Duodenal mucosa (tissue), 2 donors: ENCODE results near the gene NCOA6.

Source experiments
- H3K27ac ChIP-seq: one replicate; pipeline ENCODE4 v1.7.0; 2013; ENCODE audit warnings: low read depth, low read length
- H3K27me3 ChIP-seq, 2 donors: one replicate each; pipeline ENCODE4 v1.7.0; 2013; ENCODE audit warnings: low read length in 2 of 2, control low read depth in 1 of 2; ENCODE audit not compliant: insufficient read depth in 2 of 2, control insufficient read depth in 1 of 2
- H3K36me3 ChIP-seq, 2 donors: one replicate each; pipeline ENCODE4 v1.7.0; 2013; ENCODE audit warnings: low read length in 2 of 2, control low read depth in 1 of 2; ENCODE audit not compliant: insufficient read depth in 2 of 2, control insufficient read depth in 1 of 2
- H3K4me1 ChIP-seq, 2 donors: one replicate each; pipeline ENCODE4 v1.7.0; 2013; ENCODE audit warnings: low read length in 2 of 2, control low read depth in 1 of 2; ENCODE audit not compliant: insufficient read depth in 2 of 2, control insufficient read depth in 1 of 2
- H3K4me3 ChIP-seq, 2 donors: one replicate each; pipeline ENCODE4 v1.7.0; 2013; ENCODE audit warnings: low read length in 2 of 2, low read depth in 1 of 2
- H3K9ac ChIP-seq, 2 donors: one replicate each; pipeline ENCODE4 v1.7.0; 2013; ENCODE audit warnings: low read length in 2 of 2, low read depth in 1 of 2
- H3K9me3 ChIP-seq, 2 donors: one replicate each; pipeline ENCODE4 v1.7.0; 2013; ENCODE audit warnings: low read length in 2 of 2, control low read depth in 1 of 2; ENCODE audit not compliant: control insufficient read depth in 1 of 2

NCOA6 gene

GRCh38 chr20:34861386-34862084 lies 36.1 kb upstream of the NCOA6 start:
- Histone ChIP-seq H3K4me3 (no peak overlapping the region), H3K4me1 (peaks cover 13% of the 10 kb centered on the region in 2 donors), H3K27me3 (no peaks in the 10 kb centered on the region), H3K9ac (no peak overlapping the region), H3K9me3 (no peaks in the 10 kb centered on the region), H3K36me3 (peaks cover 0 to 6% of the 10 kb centered on the region in 2 donors), H3K27ac (no peak overlapping the region)

- H3K36me3 ChIP-seq, result peaks cover 0 to 7% of the 10 kb centered on the region in 2 donors
- no peak overlapping the region for H3K4me3 ChIP-seq
- no peaks in the 10 kb centered on the region for H3K9me3 ChIP-seq
Observed at GRCh38 chr20:34859826-34860545, 34.5 kb upstream of the NCOA6 start.

GRCh38 chr20:34859367-34859766 lies 33.9 kb upstream of the NCOA6 start:
- Histone ChIP-seq H3K27ac (no peak overlapping the region), H3K36me3 (peaks cover under 1 to 13% of the 10 kb centered on the region in 2 donors), H3K4me3 (no peak overlapping the region), H3K4me1 (peaks cover 13% of the 10 kb centered on the region in 2 donors), H3K9me3 (no peaks in the 10 kb centered on the region), H3K27me3 (no peaks in the 10 kb centered on the region), H3K9ac (no peak overlapping the region)

More at GRCh38 chr20:34859826-34860545, 34.5 kb upstream of the NCOA6 start:
- Histone ChIP-seq H3K27ac (no peak overlapping the region), H3K27me3 (no peaks in the 10 kb centered on the region), H3K4me1 (peaks cover 13% of the 10 kb centered on the region in 2 donors), H3K9ac (no peak overlapping the region)

GRCh38 chr20:34852298-34852697 lies 26.8 kb upstream of the NCOA6 start:
- no peaks in the 10 kb centered on the region for H3K27me3 ChIP-seq
- H3K36me3 ChIP-seq, result peaks cover 4 to 40% of the 10 kb centered on the region in 2 donors
- no peaks in the 10 kb centered on the region for H3K9me3 ChIP-seq

GRCh38 chr20:34850969-34851368 lies 25.5 kb upstream of the NCOA6 start:
- H3K4me1 ChIP-seq, result no peaks in the 10 kb centered on the region
- H3K36me3 ChIP-seq, result peaks cover 4 to 40% of the 10 kb centered on the region in 2 donors
- H3K27ac ChIP-seq, result no peak overlapping the region
- no peak overlapping the region for H3K9ac ChIP-seq
- no peaks in the 10 kb centered on the region for H3K9me3 ChIP-seq
- H3K27me3 ChIP-seq, result no peaks in the 10 kb centered on the region
- H3K4me3 ChIP-seq, result no peak overlapping the region

More at GRCh38 chr20:34852298-34852697, 26.8 kb upstream of the NCOA6 start:
- no peaks in the 10 kb centered on the region for H3K4me1 ChIP-seq
- H3K4me3 ChIP-seq, result no peak overlapping the region
- no peak overlapping the region for H3K27ac ChIP-seq
- H3K9ac ChIP-seq, result no peak overlapping the region

- Histone ChIP-seq H3K36me3 (peaks cover 4 to 41% of the 10 kb centered on the region in 2 donors), H3K27ac (no peak overlapping the region), H3K4me3 (no peak overlapping the region), H3K9ac (no peak overlapping the region), H3K27me3 (no peaks in the 10 kb centered on the region), H3K4me1 (no peaks in the 10 kb centered on the region), H3K9me3 (no peaks in the 10 kb centered on the region)
Observed at GRCh38 chr20:34849778-34850177, 24.3 kb upstream of the NCOA6 start.

DNA sequence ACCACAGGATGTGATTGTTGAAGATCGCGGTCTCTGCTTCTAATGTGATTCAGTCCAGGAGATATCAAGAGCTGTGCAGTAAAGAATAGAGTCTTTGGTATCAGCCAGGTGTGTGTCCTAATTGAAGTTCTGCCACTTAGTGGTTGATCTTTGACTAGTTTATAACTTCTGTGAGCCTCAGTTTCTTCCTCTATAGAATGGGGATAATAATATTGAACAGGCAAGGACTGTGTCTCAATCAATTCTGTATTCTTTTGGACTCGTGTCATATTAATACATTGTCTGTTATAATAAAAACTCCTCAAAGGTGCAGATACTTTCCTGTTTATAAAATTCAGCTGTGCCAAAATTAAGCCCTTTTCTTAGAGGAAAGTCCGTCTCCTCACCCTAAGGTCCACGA lies 23.1 kb upstream of the NCOA6 start:
- Histone ChIP-seq H3K27ac (no peak overlapping the region), H3K36me3 (peaks cover 0 to 35% of the 10 kb centered on the region in 2 donors), H3K9me3 (no peaks in the 10 kb centered on the region)

GRCh38 chr20:34843421-34843820 lies 18.0 kb upstream of the NCOA6 start:
- no peaks in the 10 kb centered on the region for H3K27me3 ChIP-seq
- peaks cover 0 to 8% of the 10 kb centered on the region in 2 donors for H3K36me3 ChIP-seq
- H3K4me1 ChIP-seq, result no peaks in the 10 kb centered on the region
- no peak overlapping the region for H3K4me3 ChIP-seq
- H3K27ac ChIP-seq, result no peak overlapping the region
- H3K9me3 ChIP-seq, result no peaks in the 10 kb centered on the region
- no peak overlapping the region for H3K9ac ChIP-seq

More for the DNA sequence above, 23.1 kb upstream of the NCOA6 start:
- no peaks in the 10 kb centered on the region for H3K4me1 ChIP-seq
- H3K27me3 ChIP-seq, result no peaks in the 10 kb centered on the region
- no peak overlapping the region for H3K4me3 ChIP-seq
- H3K9ac ChIP-seq, result no peak overlapping the region

DNA sequence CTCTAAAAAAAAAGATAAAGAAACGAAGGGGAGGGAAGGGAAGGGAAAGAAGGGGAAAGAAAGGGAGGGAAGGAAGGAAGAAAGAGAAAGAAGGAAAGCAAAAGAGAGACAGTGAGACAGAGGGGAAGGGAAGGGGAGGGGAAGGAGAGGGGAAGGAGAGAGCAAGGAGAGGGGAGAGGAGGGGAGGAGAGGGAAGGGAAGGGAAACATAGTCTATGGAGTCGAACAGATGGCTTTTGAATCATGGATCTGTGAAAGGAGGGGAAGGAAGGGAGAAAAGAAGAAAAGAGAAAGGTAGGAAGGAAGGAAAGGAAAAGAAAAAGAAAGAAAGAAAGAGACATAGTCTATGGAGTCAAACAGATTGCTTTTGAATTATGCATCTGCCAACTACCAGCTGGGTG lies 16.7 kb upstream of the NCOA6 start:
- Histone ChIP-seq H3K27ac (no peak overlapping the region), H3K4me1 (no peaks in the 10 kb centered on the region), H3K36me3 (peaks cover 0 to 4% of the 10 kb centered on the region in 2 donors), H3K27me3 (no peaks in the 10 kb centered on the region), H3K4me3 (no peak overlapping the region), H3K9ac (no peak overlapping the region), H3K9me3 (no peaks in the 10 kb centered on the region)

GRCh38 chr20:34834459-34834893 lies 9.0 kb upstream of the NCOA6 start:
- Histone ChIP-seq H3K27ac (no peak overlapping the region), H3K36me3 (no peaks in the 10 kb centered on the region), H3K9ac (no peak overlapping the region), H3K27me3 (no peaks in the 10 kb centered on the region), H3K9me3 (no peaks in the 10 kb centered on the region), H3K4me1 (no peaks in the 10 kb centered on the region), H3K4me3 (no peak overlapping the region)
